Muscle layer of duodenum (tissue), 2 donors: ENCODE measurements around the gene MKX.
"Not testable (repeated sequence)": the region's sequence is repeated elsewhere in the genome, so short reads cannot be mapped to it uniquely, and the experiment has no call there.

Source experiments
- H3K27ac ChIP-seq: one replicate; pipeline ENCODE4 v1.7.0; 2013; ENCODE audit warnings: mild to moderate bottlenecking, low read length
- H3K27me3 ChIP-seq: one replicate; pipeline ENCODE4 v1.7.0; 2013; ENCODE audit warnings: low read depth, mild to moderate bottlenecking, control low read depth, low read length
- H3K36me3 ChIP-seq, 2 donors: one replicate each; pipeline ENCODE4 v1.7.0; 2013; ENCODE audit warnings: low read length in 2 of 2, control low read depth in 1 of 2, mild to moderate bottlenecking in 1 of 2; ENCODE audit not compliant: insufficient read depth in 2 of 2, control insufficient read depth in 1 of 2
- H3K4me1 ChIP-seq, 2 donors: one replicate each; pipeline ENCODE4 v1.7.0; 2013; ENCODE audit warnings: low read length in 2 of 2, mild to moderate bottlenecking in 2 of 2, control low read depth in 1 of 2, moderate library complexity in 1 of 2; ENCODE audit not compliant: insufficient read depth in 2 of 2, control insufficient read depth in 1 of 2
- H3K4me3 ChIP-seq, 2 donors: one replicate each; pipeline ENCODE4 v1.7.0; 2013; ENCODE audit warnings: low read length in 2 of 2, low read depth in 1 of 2, mild to moderate bottlenecking in 1 of 2
- H3K9me3 ChIP-seq, 2 donors: one replicate each; pipeline ENCODE4 v1.7.0; 2013; ENCODE audit warnings: low read length in 2 of 2, control low read depth in 1 of 2, mild to moderate bottlenecking in 1 of 2; ENCODE audit not compliant: control insufficient read depth in 1 of 2
- donor health status: healthy.

The MKX gene

GRCh38 chr10:27687743-27688142 is 57.9 kb downstream of the MKX start:
- Histone ChIP-seq H3K9me3 (no peaks in the 10 kb centered on the region), H3K27me3 (no peaks in the 10 kb centered on the region), H3K4me1 (no peaks in the 10 kb centered on the region), H3K27ac (no peak overlapping the region), H3K4me3 (no peak overlapping the region), H3K36me3 (no peaks in the 10 kb centered on the region)

GRCh38 chr10:27687326-27687725 is 58.3 kb downstream of the MKX start:
- Histone ChIP-seq H3K27me3 (no peaks in the 10 kb centered on the region), H3K9me3 (no peaks in the 10 kb centered on the region), H3K36me3 (no peaks in the 10 kb centered on the region), H3K27ac (no peak overlapping the region), H3K4me3 (no peak overlapping the region), H3K4me1 (no peaks in the 10 kb centered on the region)

GRCh38 chr10:27685681-27686080 is 59.9 kb downstream of the MKX start:
- Histone ChIP-seq H3K4me3 (no peak overlapping the region), H3K27me3 (no peaks in the 10 kb centered on the region), H3K4me1 (no peaks in the 10 kb centered on the region), H3K9me3 (no peaks in the 10 kb centered on the region), H3K27ac (no peak overlapping the region), H3K36me3 (no peaks in the 10 kb centered on the region)

- Histone ChIP-seq H3K27ac (no peak overlapping the region), H3K4me3 (no peak overlapping the region), H3K9me3 (no peaks in the 10 kb centered on the region), H3K36me3 (no peaks in the 10 kb centered on the region), H3K4me1 (peaks cover 0 to 10% of the 10 kb centered on the region in 2 donors), H3K27me3 (no peaks in the 10 kb centered on the region)
Measured at GRCh38 chr10:27683226-27683625, 62.4 kb downstream of the MKX start.

GRCh38 chr10:27681795-27682194 is 63.8 kb downstream of the MKX start:
- not testable (repeated sequence) for H3K9me3 ChIP-seq, H3K36me3 ChIP-seq, H3K27ac ChIP-seq, H3K27me3 ChIP-seq, H3K4me3 ChIP-seq
- peaks cover 0 to 10% of the 10 kb centered on the region in 2 donors for H3K4me1 ChIP-seq

- Histone ChIP-seq H3K27me3 (no peaks in the 10 kb centered on the region), H3K4me3 (no peak overlapping the region), H3K9me3 (no peaks in the 10 kb centered on the region), H3K36me3 (no peaks in the 10 kb centered on the region), H3K27ac (no peak overlapping the region), H3K4me1 (peaks cover 0 to 10% of the 10 kb centered on the region in 2 donors)
Measured at GRCh38 chr10:27680691-27681605, 64.7 kb downstream of the MKX start.

GRCh38 chr10:27680006-27680557 is 65.5 kb downstream of the MKX start:
- H3K9me3 ChIP-seq: no peaks in the 10 kb centered on the region
- no peaks in the 10 kb centered on the region for H3K36me3 ChIP-seq
- H3K27me3 ChIP-seq: no peaks in the 10 kb centered on the region
- no peak overlapping the region for H3K27ac ChIP-seq
- H3K4me1 ChIP-seq: peaks cover 0 to 10% of the 10 kb centered on the region in 2 donors
- no peak overlapping the region for H3K4me3 ChIP-seq

- H3K9me3 ChIP-seq: no peaks in the 10 kb centered on the region
- H3K27ac ChIP-seq: no peak overlapping the region
- peaks cover 0 to 10% of the 10 kb centered on the region in 2 donors for H3K4me1 ChIP-seq
- H3K4me3 ChIP-seq: no peak overlapping the region
- H3K36me3 ChIP-seq: no peaks in the 10 kb centered on the region
- H3K27me3 ChIP-seq: no peaks in the 10 kb centered on the region
Measured at GRCh38 chr10:27679369-27679912, 66.2 kb downstream of the MKX start.

GRCh38 chr10:27678166-27678565 is 67.5 kb downstream of the MKX start:
- Histone ChIP-seq H3K4me1 (peaks cover 0 to 10% of the 10 kb centered on the region in 2 donors), H3K9me3 (no peaks in the 10 kb centered on the region), H3K4me3 (no peak overlapping the region), H3K36me3 (no peaks in the 10 kb centered on the region), H3K27ac (no peak overlapping the region), H3K27me3 (no peaks in the 10 kb centered on the region)

- Histone ChIP-seq H3K4me3 (no peak overlapping the region), H3K27ac (no peak overlapping the region), H3K4me1 (no peaks in the 10 kb centered on the region), H3K9me3 (no peaks in the 10 kb centered on the region), H3K27me3 (no peaks in the 10 kb centered on the region), H3K36me3 (no peaks in the 10 kb centered on the region)
Measured at GRCh38 chr10:27673065-27673464, 72.6 kb downstream of the MKX start.

GRCh38 chr10:27671821-27672220 is 73.8 kb downstream of the MKX start:
- H3K27me3 ChIP-seq: no peaks in the 10 kb centered on the region
- H3K4me1 ChIP-seq: no peaks in the 10 kb centered on the region
- H3K9me3 ChIP-seq: no peaks in the 10 kb centered on the region
- no peak overlapping the region for H3K4me3 ChIP-seq
- H3K36me3 ChIP-seq: no peaks in the 10 kb centered on the region
- H3K27ac ChIP-seq: no peak overlapping the region
